ENCODE measurements around the gene ASB4. TPM values are rescaled to one million over a fixed set of nuclear protein-coding genes. Genes with fewer than 3 reads are reported as not detected.

ASB4 gene
- total RNA-seq, 2 donors from 2014 or later: 0.14 TPM; not detected in 1

DNA sequence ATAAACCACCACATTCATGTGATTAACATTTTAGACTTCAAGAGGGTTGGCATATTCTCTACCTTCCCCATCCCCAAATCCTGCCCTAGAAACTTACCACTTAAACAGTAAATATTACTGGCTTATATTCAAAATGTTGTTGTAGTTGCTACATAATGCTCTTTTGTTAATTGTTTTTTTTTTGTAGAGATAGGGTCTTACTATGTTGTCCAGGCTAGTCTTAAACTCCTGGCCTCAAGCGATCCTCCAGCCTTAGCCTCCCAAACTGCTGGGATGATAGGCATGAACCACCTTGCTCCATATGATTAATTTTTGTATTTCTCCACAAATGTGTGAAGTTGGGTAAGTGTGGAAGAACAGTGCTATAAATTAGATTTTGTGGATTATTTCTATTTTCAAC is 104.0 kb downstream of the ASB4 start:
- H3K4me3 ChIP-seq: peak overlapping the region; percentile 11
- peak overlapping the region in 1 of 2 donors; percentile 26 for H3K27ac ChIP-seq
- no peak for TF ChIP-seq CTCF (IDR thresholded peaks at IDR 0.05)
- ATAC-seq (ENCODE audit: insufficient number of reproducible peaks, low FRiP score, low read depth) (no peak), DNase-seq (ENCODE audit: low spot score) (no peak)
- H3K27me3 ChIP-seq (replicated peaks; ENCODE audit: insufficient read depth): no peaks in the 10 kb centered on the region
- peaks cover 33 to 51% of the 10 kb centered on the region in 2 donors for H3K4me1 ChIP-seq (ENCODE audit: control insufficient read depth in 1 of 2, low read depth in 2 of 2)
- no peaks in the 10 kb centered on the region for H3K9me3 ChIP-seq
- peaks cover 74% of the 10 kb centered on the region for H3K36me3 ChIP-seq

Other genes with a start within 250 kb of the ASB4 start
- gene PON1, start 161.4 kb upstream of the ASB4 start, total RNA-seq: not detected
- gene PON3, start 89.6 kb upstream of the ASB4 start, total RNA-seq: not detected
- 10 to 100 TPM; 49.7 to 76.2 TPM for gene PON2, start 50.9 kb upstream of the ASB4 start, total RNA-seq
- 100 to 1,000 TPM in 1 of 2 donors, 10 to 100 TPM in 1; 79.5 to 316 TPM for gene PDK4, start 110.6 kb downstream of the ASB4 start, total RNA-seq